SK-N-SH treated with all-trans-retinoic acid at 6 μM for 48 hours (cell line): ENCODE results near the gene MRTFA.

ENCODE experiments used
- CSDC2 ChIP-seq: fragments of 250-450 bp; sonication (Bioruptor Pico); IDR thresholded peaks from 2 replicates; pipeline ENCODE4 v1.5.0; 2020; ENCODE audit warnings: mild to moderate bottlenecking, moderate library complexity
- GLIS3 ChIP-seq: fragments of 250-450 bp; sonication (Bioruptor Pico); IDR thresholded peaks from 2 replicates; pipeline ENCODE4 v1.5.0; 2020; ENCODE audit warnings: mild to moderate bottlenecking, moderate library complexity
- PPARA ChIP-seq: fragments of 250-450 bp; sonication (Bioruptor Pico); IDR thresholded peaks from 2 replicates; pipeline ENCODE4 v1.5.0; 2020; ENCODE audit warnings: mild to moderate bottlenecking, borderline replicate concordance
- RARB ChIP-seq: fragments of 250-450 bp; sonication (Bioruptor Pico); IDR thresholded peaks from 2 replicates; pipeline ENCODE4 v1.8.0; 2021; ENCODE audit warnings: mild to moderate bottlenecking, moderate library complexity
- ZFP3 ChIP-seq: fragments of 250-450 bp; sonication (Bioruptor Pico); IDR thresholded peaks from 2 replicates; pipeline ENCODE4 v1.5.0; 2020; ENCODE audit warnings: mild to moderate bottlenecking, moderate library complexity
- ZFP30 ChIP-seq: fragments of 450-650 bp; formaldehyde crosslinking; IDR thresholded peaks from 2 replicates; pipeline ENCODE4 v1.5.0; 2022; ENCODE audit warnings: mild to moderate bottlenecking, moderate library complexity
- ZNF565 ChIP-seq: fragments of 450-650 bp; formaldehyde crosslinking; conservative IDR thresholded peaks from 2 replicates; pipeline ENCODE4 v1.5.0; 2020; ENCODE audit warnings: low read depth, mild to moderate bottlenecking, moderate library complexity
- ZNF8 ChIP-seq: fragments of 450-650 bp; formaldehyde crosslinking; IDR thresholded peaks from 2 replicates; pipeline ENCODE4 v1.5.0; 2020; ENCODE audit warnings: mild to moderate bottlenecking, moderate library complexity
- TF ChIP-seq, protein P1 (sequence below): fragments of 250-450 bp; sonication (Bioruptor Pico); IDR thresholded peaks from 2 replicates; pipeline ENCODE4 v1.5.0; 2020; ENCODE audit warnings: mild to moderate bottlenecking, moderate library complexity

- no peak for TF ChIP-seq GLIS3 (CRISPR knock-in tag)
- no peak for TF ChIP-seq ZFP30 (CRISPR knock-in tag)
- TF ChIP-seq, protein P1, sequence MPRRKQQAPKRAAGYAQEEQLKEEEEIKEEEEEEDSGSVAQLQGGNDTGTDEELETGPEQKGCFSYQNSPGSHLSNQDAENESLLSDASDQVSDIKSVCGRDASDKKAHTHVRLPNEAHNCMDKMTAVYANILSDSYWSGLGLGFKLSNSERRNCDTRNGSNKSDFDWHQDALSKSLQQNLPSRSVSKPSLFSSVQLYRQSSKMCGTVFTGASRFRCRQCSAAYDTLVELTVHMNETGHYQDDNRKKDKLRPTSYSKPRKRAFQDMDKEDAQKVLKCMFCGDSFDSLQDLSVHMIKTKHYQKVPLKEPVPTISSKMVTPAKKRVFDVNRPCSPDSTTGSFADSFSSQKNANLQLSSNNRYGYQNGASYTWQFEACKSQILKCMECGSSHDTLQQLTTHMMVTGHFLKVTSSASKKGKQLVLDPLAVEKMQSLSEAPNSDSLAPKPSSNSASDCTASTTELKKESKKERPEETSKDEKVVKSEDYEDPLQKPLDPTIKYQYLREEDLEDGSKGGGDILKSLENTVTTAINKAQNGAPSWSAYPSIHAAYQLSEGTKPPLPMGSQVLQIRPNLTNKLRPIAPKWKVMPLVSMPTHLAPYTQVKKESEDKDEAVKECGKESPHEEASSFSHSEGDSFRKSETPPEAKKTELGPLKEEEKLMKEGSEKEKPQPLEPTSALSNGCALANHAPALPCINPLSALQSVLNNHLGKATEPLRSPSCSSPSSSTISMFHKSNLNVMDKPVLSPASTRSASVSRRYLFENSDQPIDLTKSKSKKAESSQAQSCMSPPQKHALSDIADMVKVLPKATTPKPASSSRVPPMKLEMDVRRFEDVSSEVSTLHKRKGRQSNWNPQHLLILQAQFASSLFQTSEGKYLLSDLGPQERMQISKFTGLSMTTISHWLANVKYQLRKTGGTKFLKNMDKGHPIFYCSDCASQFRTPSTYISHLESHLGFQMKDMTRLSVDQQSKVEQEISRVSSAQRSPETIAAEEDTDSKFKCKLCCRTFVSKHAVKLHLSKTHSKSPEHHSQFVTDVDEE (CRISPR knock-in tag), result no peak
- no peak for TF ChIP-seq ZNF8 (CRISPR knock-in tag)
- no peak for TF ChIP-seq RARB (CRISPR knock-in tag)
- no peak for TF ChIP-seq CSDC2 (CRISPR knock-in tag)
- no peak for TF ChIP-seq ZNF565 (CRISPR knock-in tag)
- TF ChIP-seq PPARA (CRISPR knock-in tag), result no peak
- TF ChIP-seq ZFP3, result no peak
Observed at GRCh38 chr22:40506762-40507161, 129.8 kb downstream of the MRTFA start.
